CD4-positive, alpha-beta T cell (primary cell): ENCODE data around the gene OBP2B. TPM values are rescaled to one million over a fixed set of nuclear protein-coding genes. Genes with fewer than 3 reads are reported as not detected.

Experiments used
- ATAC-seq: fragments of 200-7000 bp; cut with Tn5 transposase; one replicate; pipeline ENCODE4 v1.10.0; 2022; ENCODE audit warnings: mild to moderate bottlenecking; ENCODE audit not compliant: poor library complexity
- CTCF ChIA-PET: fragments of 350-600 bp; sonication (Branson Sonifier 250); formaldehyde crosslinking; loops from one replicate; lab custom pipeline; 2021; ENCODE audit warnings: antibody characterized with exemption, inconsistent platforms; lab: Charles Lee
- POLR2A ChIA-PET: fragments of 350-600 bp; sonication (Branson Sonifier 250); formaldehyde crosslinking; loops from one replicate; lab custom pipeline; 2021; ENCODE audit warnings: antibody characterized with exemption, inconsistent platforms; lab: Charles Lee
- DNase-seq, 14 experiments: peaks; one replicate each; pipeline ENCODE4 v3.0.0-alpha.2; 2013 to 2020; ENCODE audit warnings: mixed read lengths in 2 of 14
- H3K27ac ChIP-seq, 2 donors: one replicate each; pipeline versions ENCODE4 v1.5.1 to v1.7.0; 2013; ENCODE audit warnings: low read length in 2 of 2, low read depth in 1 of 2, mild to moderate bottlenecking in 1 of 2
- H3K27me3 ChIP-seq, 2 experiments: 1 replicate in 1 of 2; 2 replicates in 1 of 2; pipeline versions ENCODE4 v1.6.1 to v1.7.0; 2013; ENCODE audit warnings: low read length in 2 of 2, control low read depth in 1 of 2, mild to moderate bottlenecking in 1 of 2, moderate library complexity in 1 of 2; ENCODE audit not compliant: insufficient read depth in 2 of 2, control insufficient read depth in 1 of 2
- H3K36me3 ChIP-seq: one replicate; pipeline ENCODE4 v1.6.1; 2013; ENCODE audit warnings: low read length, control low read depth; ENCODE audit not compliant: insufficient read depth
- H3K4me1 ChIP-seq: one replicate; pipeline ENCODE4 v1.6.1; 2013; ENCODE audit warnings: low read length, control low read depth; ENCODE audit not compliant: insufficient read depth
- H3K4me3 ChIP-seq: one replicate; pipeline ENCODE4 v1.5.1; 2013; ENCODE audit warnings: mild to moderate bottlenecking, low read length, moderate library complexity
- H3K9me3 ChIP-seq, 2 experiments: 1 replicate in 1 of 2; 2 replicates in 1 of 2; pipeline versions ENCODE4 v1.6.1 to v1.7.0; 2013; ENCODE audit warnings: low read length in 2 of 2, mild to moderate bottlenecking in 2 of 2, control low read depth in 1 of 2, moderate library complexity in 1 of 2; ENCODE audit not compliant: control insufficient read depth in 1 of 2, insufficient read depth in 1 of 2
- H3K27ac Mint-ChIP-seq: one replicate; pipeline ENCODE4 v1.8.0; 2020; ENCODE audit warnings: mixed read lengths
- H3K27me3 Mint-ChIP-seq: one replicate; pipeline ENCODE4 v1.8.0; 2021; ENCODE audit warnings: mixed read lengths
- H3K36me3 Mint-ChIP-seq: one replicate; pipeline ENCODE4 v1.8.0; 2021; ENCODE audit warnings: low read depth, mixed read lengths
- H3K4me1 Mint-ChIP-seq: one replicate; pipeline ENCODE4 v1.8.0; 2021; ENCODE audit warnings: low read depth, mixed read lengths
- H3K4me3 Mint-ChIP-seq: one replicate; pipeline ENCODE4 v1.8.0; 2020; ENCODE audit warnings: mild to moderate bottlenecking, mixed read lengths
- H3K9me3 Mint-ChIP-seq: one replicate; pipeline ENCODE4 v1.8.0; 2020; ENCODE audit warnings: mixed read lengths
- intact Hi-C, 2 experiments: fragments of 100-400 bp; cut with DNase I in 1 of 2; cut with micrococcal nuclease in 1 of 2; formaldehyde crosslinking; loops; one replicate each; pipeline versions ENCODE4 v1.15.1 to v1.9.0; 2023 to 2025; cut with DNase I, micrococcal nuclease
- total RNA-seq, 174 experiments: library from RNA in 2 of 174; stranded (reverse) in 2 of 174; gene quantifications; one replicate each; pipeline ENCODE4 v1.2.3 and lab custom pipeline; 2021 to 2026
- TF ChIP-seq, protein P1 (sequence below): fragments of 200-600 bp; IDR thresholded peaks from one replicate; pipeline ENCODE4 v1.8.0; 2022; ENCODE audit warnings: antibody characterized with exemption, mild to moderate bottlenecking

The OBP2B gene
- total RNA-seq, 2 experiments from 2014 or later, result not detected

- peaks cover 0 to 10% of the 10 kb centered on the region in 2 experiments for H3K9me3 ChIP-seq
- H3K9me3 Mint-ChIP-seq, result no peaks in the 10 kb centered on the region
- intact Hi-C loops, result no loop called here
- no peak overlapping the region for H3K27ac ChIP-seq
- no peak overlapping the region for H3K4me3 Mint-ChIP-seq
- H3K4me3 ChIP-seq, result no peak overlapping the region
- no peaks in the 10 kb centered on the region for H3K27me3 ChIP-seq
- ATAC-seq (no peak), DNase-seq (no peak)
- no peaks in the 10 kb centered on the region for H3K36me3 Mint-ChIP-seq
- peaks cover 6% of the 10 kb centered on the region for H3K27me3 Mint-ChIP-seq
- peaks cover 12% of the 10 kb centered on the region for H3K4me1 ChIP-seq
- TF ChIP-seq, protein P1, sequence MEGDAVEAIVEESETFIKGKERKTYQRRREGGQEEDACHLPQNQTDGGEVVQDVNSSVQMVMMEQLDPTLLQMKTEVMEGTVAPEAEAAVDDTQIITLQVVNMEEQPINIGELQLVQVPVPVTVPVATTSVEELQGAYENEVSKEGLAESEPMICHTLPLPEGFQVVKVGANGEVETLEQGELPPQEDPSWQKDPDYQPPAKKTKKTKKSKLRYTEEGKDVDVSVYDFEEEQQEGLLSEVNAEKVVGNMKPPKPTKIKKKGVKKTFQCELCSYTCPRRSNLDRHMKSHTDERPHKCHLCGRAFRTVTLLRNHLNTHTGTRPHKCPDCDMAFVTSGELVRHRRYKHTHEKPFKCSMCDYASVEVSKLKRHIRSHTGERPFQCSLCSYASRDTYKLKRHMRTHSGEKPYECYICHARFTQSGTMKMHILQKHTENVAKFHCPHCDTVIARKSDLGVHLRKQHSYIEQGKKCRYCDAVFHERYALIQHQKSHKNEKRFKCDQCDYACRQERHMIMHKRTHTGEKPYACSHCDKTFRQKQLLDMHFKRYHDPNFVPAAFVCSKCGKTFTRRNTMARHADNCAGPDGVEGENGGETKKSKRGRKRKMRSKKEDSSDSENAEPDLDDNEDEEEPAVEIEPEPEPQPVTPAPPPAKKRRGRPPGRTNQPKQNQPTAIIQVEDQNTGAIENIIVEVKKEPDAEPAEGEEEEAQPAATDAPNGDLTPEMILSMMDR, result no peak
- CTCF ChIA-PET, result no interaction called here
- no peak overlapping the region for H3K27ac Mint-ChIP-seq
- peaks cover 7% of the 10 kb centered on the region for H3K4me1 Mint-ChIP-seq
- POLR2A ChIA-PET, result no interaction called here
- no peaks in the 10 kb centered on the region for H3K36me3 ChIP-seq
Measured at GRCh38 chr9:133256686-133257091, 47.6 kb upstream of the OBP2B start.

DNA sequence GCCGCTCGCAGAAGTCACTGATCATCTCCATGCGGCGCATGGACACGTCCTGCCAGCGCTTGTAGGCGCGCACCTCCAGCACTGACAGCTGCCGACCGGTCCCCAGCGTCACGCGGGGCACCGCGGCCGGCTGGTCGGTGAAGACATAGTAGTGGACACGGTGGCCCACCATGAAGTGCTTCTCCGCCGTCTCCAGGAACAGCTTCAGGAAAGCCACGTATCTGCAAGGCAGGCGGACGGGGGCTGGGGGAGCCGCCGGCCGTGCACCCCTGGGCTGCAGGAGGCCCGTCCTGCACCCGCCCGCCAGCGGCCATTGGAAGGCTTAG, 47.0 kb upstream of the OBP2B start:
- H3K27ac Mint-ChIP-seq, result no peak overlapping the region
- H3K36me3 Mint-ChIP-seq, result no peaks in the 10 kb centered on the region

GRCh38 chr9:133255371-133256135, 46.5 kb upstream of the OBP2B start:
- ChIA-PET CTCF (no interaction called here), POLR2A (no interaction called here)
- Mint-ChIP-seq H3K27me3 (peaks cover 4% of the 10 kb centered on the region), H3K4me3 (no peak overlapping the region), H3K9me3 (no peaks in the 10 kb centered on the region), H3K27ac (no peak overlapping the region), H3K4me1 (peaks cover 7% of the 10 kb centered on the region), H3K36me3 (no peaks in the 10 kb centered on the region)
- ATAC-seq (no peak), DNase-seq (no peak)
- Histone ChIP-seq H3K4me3 (no peak overlapping the region), H3K9me3 (peaks cover 0 to 10% of the 10 kb centered on the region in 2 experiments), H3K36me3 (no peaks in the 10 kb centered on the region), H3K4me1 (peaks cover 12% of the 10 kb centered on the region), H3K27me3 (no peaks in the 10 kb centered on the region), H3K27ac (no peak overlapping the region)
- intact Hi-C loops, result no loop called here
- TF ChIP-seq, protein P1, result no peak

More for the DNA sequence above, 47.0 kb upstream of the OBP2B start:
- Histone ChIP-seq H3K4me3 (no peak overlapping the region), H3K27me3 (no peaks in the 10 kb centered on the region), H3K4me1 (peaks cover 12% of the 10 kb centered on the region), H3K9me3 (peaks cover 0 to 10% of the 10 kb centered on the region in 2 experiments), H3K27ac (no peak overlapping the region), H3K36me3 (no peaks in the 10 kb centered on the region)
- ATAC-seq (no peak), DNase-seq (no peak)
- intact Hi-C loops, result no loop called here
- POLR2A ChIA-PET, result no interaction called here
- no peak overlapping the region for H3K4me3 Mint-ChIP-seq
- H3K4me1 Mint-ChIP-seq, result peaks cover 7% of the 10 kb centered on the region
- no peaks in the 10 kb centered on the region for H3K9me3 Mint-ChIP-seq
- TF ChIP-seq, protein P1, result no peak
- CTCF ChIA-PET, result no interaction called here
- H3K27me3 Mint-ChIP-seq, result peaks cover 6% of the 10 kb centered on the region
